ENCODE data around the gene AIRE.

GRCh38 chr21:44344541-44345183 lies 59.0 kb downstream of the AIRE start:
- no peak for TF ChIP-seq CTCF (IDR thresholded peaks at IDR 0.05)
- TF ChIP-seq POLR2A (IDR thresholded peaks at IDR 0.05) = no peak
- TF ChIP-seq POLR2AphosphoS5 (IDR thresholded peaks at IDR 0.05) = no peak

Data from upper lobe of left lung (tissue), 4 donors.